Neural progenitor cell (in vitro differentiated cells): Measurements from ENCODE around the gene CALU. TPM values are rescaled to one million over a fixed set of nuclear protein-coding genes. Genes with fewer than 3 reads are reported as not detected.

Experiments used
- DNase-seq: peaks from one replicate; pipeline ENCODE4 v3.0.0-alpha.2; 2016; ENCODE audit warnings: low spot score
- H2AFZ ChIP-seq: fragments of 200-600 bp; sonication (generic); replicated peaks from 2 replicates; pipeline ENCODE4 v1.6.1; 2016; ENCODE audit warnings: antibody characterized with exemption
- H3F3A ChIP-seq: fragments of 200-600 bp; sonication (generic); 2 replicates; pipeline ENCODE4 v1.6.1; 2016; ENCODE audit warnings: antibody characterized with exemption, low read depth
- H3K27ac ChIP-seq: fragments of 200-600 bp; sonication (generic); 2 replicates; pipeline ENCODE4 v1.5.1; 2016; ENCODE audit warnings: mild to moderate bottlenecking
- H3K27me3 ChIP-seq: fragments of 200-600 bp; sonication (generic); 2 replicates; pipeline ENCODE4 v1.6.1; 2016; ENCODE audit warnings: mild to moderate bottlenecking, moderate library complexity
- H3K36me3 ChIP-seq: fragments of 200-600 bp; sonication (generic); 2 replicates; pipeline ENCODE4 v1.5.1; 2016
- H3K4me1 ChIP-seq: fragments of 200-600 bp; sonication (generic); 2 replicates; pipeline ENCODE4 v1.6.1; 2016; ENCODE audit warnings: mixed run types
- H3K4me2 ChIP-seq: fragments of 200-600 bp; sonication (generic); 2 replicates; pipeline ENCODE4 v1.6.1; 2016
- H3K4me3 ChIP-seq: fragments of 200-600 bp; sonication (generic); 2 replicates; pipeline ENCODE4 v1.5.1; 2016
- H3K79me2 ChIP-seq: fragments of 200-600 bp; sonication (generic); 2 replicates; pipeline ENCODE4 v1.6.1; 2016; ENCODE audit warnings: low read depth
- H3K9ac ChIP-seq: fragments of 200-600 bp; sonication (generic); 2 replicates; pipeline ENCODE4 v1.6.1; 2016
- H3K9me3 ChIP-seq: fragments of 200-600 bp; sonication (generic); 2 replicates; pipeline ENCODE4 v1.5.1; 2016; ENCODE audit warnings: low read depth
- H4K20me1 ChIP-seq: fragments of 200-600 bp; sonication (generic); 2 replicates; pipeline ENCODE4 v1.6.1; 2016; ENCODE audit warnings: low read depth
- H3K27ac Mint-ChIP-seq: 3 replicates; pipeline ENCODE4 v1.8.0; 2021; ENCODE audit warnings: mixed read lengths
- H3K27me3 Mint-ChIP-seq: 2 replicates; pipeline ENCODE4 v1.8.0; 2022; ENCODE audit warnings: low read depth, mild to moderate bottlenecking, inconsistent platforms, moderate library complexity, mixed read lengths; ENCODE audit not compliant: insufficient read depth
- H3K36me3 Mint-ChIP-seq: 3 replicates; pipeline ENCODE4 v1.8.0; 2021; ENCODE audit warnings: mixed read lengths
- H3K4me1 Mint-ChIP-seq: 3 replicates; pipeline ENCODE4 v1.8.0; 2021; ENCODE audit warnings: mixed read lengths
- H3K4me3 Mint-ChIP-seq: 3 replicates; pipeline ENCODE4 v1.8.0; 2021; ENCODE audit warnings: mild to moderate bottlenecking, moderate library complexity, mixed read lengths
- H3K9me3 Mint-ChIP-seq: 3 replicates; pipeline ENCODE4 v1.8.0; 2020; ENCODE audit warnings: mixed read lengths
- CTCF ChIP-seq: fragments of 200-600 bp; sonication (generic); IDR thresholded peaks from 2 replicates; pipeline ENCODE4 v1.5.1; 2017; ENCODE audit warnings: antibody characterized with exemption, mild to moderate bottlenecking
- EZH2 ChIP-seq: fragments of 200-600 bp; sonication (generic); IDR thresholded peaks from 2 replicates; pipeline ENCODE4 v1.6.1; 2017; ENCODE audit warnings: antibody characterized with exemption, mild to moderate bottlenecking, moderate library complexity
- EZH2phosphoT487 ChIP-seq: fragments of 200-600 bp; sonication (generic); IDR thresholded peaks from 2 replicates; pipeline ENCODE4 v1.6.1; 2017; ENCODE audit warnings: antibody characterized with exemption
- total RNA-seq: library from RNA; depleted of rRNA; stranded (reverse); fragments of >200 nt; gene quantifications from 2 replicates; pipeline ENCODE4 v1.2.3, GENCODE V29; 2015; ENCODE audit warnings: low replicate concordance

CALU gene
- total RNA-seq, 1 donor from 2014 or later: 234 TPM

GRCh38 chr7:128713794-128714193 lies 25.4 kb upstream of the CALU start:
- H3K9ac ChIP-seq: no peak overlapping the region
- TF ChIP-seq EZH2: no peak
- no peak for TF ChIP-seq EZH2phosphoT487
- no peak for TF ChIP-seq CTCF
- H4K20me1 ChIP-seq: no peaks in the 10 kb centered on the region
- Mint-ChIP-seq H3K4me1 (peaks cover 7% of the 10 kb centered on the region), H3K27ac (no peak overlapping the region), H3K4me3 (no peak overlapping the region), H3K27me3 (peaks cover 9% of the 10 kb centered on the region), H3K36me3 (no peaks in the 10 kb centered on the region), H3K9me3 (peaks cover 2% of the 10 kb centered on the region)
- H3K4me3 ChIP-seq: no peak overlapping the region
- no peak for DNase-seq
- H2AFZ ChIP-seq: no peak overlapping the region
- no peaks in the 10 kb centered on the region for H3K27me3 ChIP-seq
- no peak overlapping the region for H3K4me2 ChIP-seq
- peaks cover 4% of the 10 kb centered on the region for H3K79me2 ChIP-seq
- H3F3A ChIP-seq: peaks cover 12% of the 10 kb centered on the region
- peaks cover 5% of the 10 kb centered on the region for H3K9me3 ChIP-seq
- H3K27ac ChIP-seq: no peak overlapping the region
- peaks cover 25% of the 10 kb centered on the region for H3K4me1 ChIP-seq
- no peaks in the 10 kb centered on the region for H3K36me3 ChIP-seq

GRCh38 chr7:128714701-128715495 lies 24.3 kb upstream of the CALU start:
- peaks cover 5% of the 10 kb centered on the region for H3K9me3 ChIP-seq
- peaks cover 9% of the 10 kb centered on the region for H3K27me3 Mint-ChIP-seq
- peaks cover 5% of the 10 kb centered on the region for H3F3A ChIP-seq
- H3K79me2 ChIP-seq: peaks cover 3% of the 10 kb centered on the region
- H3K4me1 ChIP-seq: peaks cover 16% of the 10 kb centered on the region
- H3K4me3 Mint-ChIP-seq: no peak overlapping the region
- H4K20me1 ChIP-seq: no peaks in the 10 kb centered on the region
- H3K9ac ChIP-seq: no peak overlapping the region
- no peaks in the 10 kb centered on the region for H3K36me3 ChIP-seq
- H2AFZ ChIP-seq: peak overlapping the region; percentile 34
- H3K4me2 ChIP-seq: peak overlapping the region; percentile 15
- H3K27ac ChIP-seq: no peak overlapping the region
- H3K4me1 Mint-ChIP-seq: peaks cover 6% of the 10 kb centered on the region
- TF ChIP-seq EZH2phosphoT487: no peak
- no peak for TF ChIP-seq EZH2
- no peaks in the 10 kb centered on the region for H3K36me3 Mint-ChIP-seq
- H3K27me3 ChIP-seq: no peaks in the 10 kb centered on the region
- H3K9me3 Mint-ChIP-seq: peaks cover 2% of the 10 kb centered on the region
- no peak overlapping the region for H3K27ac Mint-ChIP-seq
- DNase-seq: no peak
- no peak overlapping the region for H3K4me3 ChIP-seq

GRCh38 chr7:128718967-128719642 lies 20.1 kb upstream of the CALU start:
- Histone ChIP-seq H3K79me2 (no peaks in the 10 kb centered on the region), H3K4me1 (peaks cover 16% of the 10 kb centered on the region), H2AFZ (no peak overlapping the region), H3K27ac (no peak overlapping the region), H4K20me1 (no peaks in the 10 kb centered on the region), H3K36me3 (no peaks in the 10 kb centered on the region), H3K4me2 (no peak overlapping the region), H3K4me3 (no peak overlapping the region), H3K9ac (no peak overlapping the region), H3F3A (peaks cover 5% of the 10 kb centered on the region), H3K27me3 (no peaks in the 10 kb centered on the region), H3K9me3 (no peaks in the 10 kb centered on the region)
- H3K36me3 Mint-ChIP-seq: no peaks in the 10 kb centered on the region
- H3K4me3 Mint-ChIP-seq: no peak overlapping the region
- H3K4me1 Mint-ChIP-seq: peaks cover 6% of the 10 kb centered on the region
- DNase-seq: no peak
- no peaks in the 10 kb centered on the region for H3K9me3 Mint-ChIP-seq
- H3K27ac Mint-ChIP-seq: no peak overlapping the region
- peaks cover 6% of the 10 kb centered on the region for H3K27me3 Mint-ChIP-seq
- TF ChIP-seq CTCF: no peak
- TF ChIP-seq EZH2: no peak
- no peak for TF ChIP-seq EZH2phosphoT487

GRCh38 chr7:128721376-128721775 lies 17.8 kb upstream of the CALU start:
- TF ChIP-seq CTCF (no peak), EZH2phosphoT487 (no peak), EZH2 (no peak)

More at GRCh38 chr7:128721376-128721775, 17.8 kb upstream of the CALU start:
- H3K27ac ChIP-seq: no peak overlapping the region
- no peaks in the 10 kb centered on the region for H3K36me3 ChIP-seq
- Mint-ChIP-seq H3K27me3 (peaks cover 6% of the 10 kb centered on the region), H3K27ac (no peak overlapping the region), H3K36me3 (no peaks in the 10 kb centered on the region), H3K4me3 (no peak overlapping the region), H3K4me1 (peaks cover 5% of the 10 kb centered on the region), H3K9me3 (no peaks in the 10 kb centered on the region)
- H3K4me2 ChIP-seq: no peak overlapping the region
- H4K20me1 ChIP-seq: no peaks in the 10 kb centered on the region
- no peaks in the 10 kb centered on the region for H3K9me3 ChIP-seq
- no peaks in the 10 kb centered on the region for H3K79me2 ChIP-seq
- H3K4me3 ChIP-seq: no peak overlapping the region
- no peaks in the 10 kb centered on the region for H3F3A ChIP-seq
- H2AFZ ChIP-seq: no peak overlapping the region
- no peaks in the 10 kb centered on the region for H3K27me3 ChIP-seq
- DNase-seq: no peak
- H3K4me1 ChIP-seq: no peaks in the 10 kb centered on the region
- H3K9ac ChIP-seq: no peak overlapping the region
